Liver (tissue), 9 donors: Measurements from ENCODE around the gene ECE1. TPM values are rescaled to one million over a fixed set of nuclear protein-coding genes. Genes with fewer than 3 reads are reported as not detected.

Source experiments
- DNase-seq: peaks from one replicate; pipeline ENCODE4 v3.0.0-alpha.2; 2017; ENCODE audit warnings: low spot score
- H3K27ac ChIP-seq, 2 donors: one replicate each; pipeline ENCODE4 v1.7.0; 2013; ENCODE audit warnings: inconsistent platforms in 2 of 2, low read length in 2 of 2, control low read depth in 1 of 2, low read depth in 1 of 2, mild to moderate bottlenecking in 1 of 2
- H3K27me3 ChIP-seq, 4 donors: one replicate each; pipeline versions ENCODE4 v1.6.1 to v1.7.0; 2013; ENCODE audit warnings: low read length in 3 of 4, inconsistent platforms in 1 of 4, mild to moderate bottlenecking in 1 of 4, moderate library complexity in 1 of 4; ENCODE audit not compliant: control insufficient read depth in 4 of 4, insufficient read depth in 4 of 4
- H3K36me3 ChIP-seq, 4 donors: one replicate each; pipeline versions ENCODE4 v1.6.1 to v1.7.0; 2013; ENCODE audit warnings: low read length in 3 of 4, mild to moderate bottlenecking in 3 of 4, low read depth in 1 of 4, moderate library complexity in 1 of 4; ENCODE audit not compliant: control insufficient read depth in 4 of 4, insufficient read depth in 3 of 4
- H3K4me1 ChIP-seq, 4 donors: one replicate each; pipeline versions ENCODE4 v1.6.1 to v1.7.0; 2013; ENCODE audit warnings: low read length in 3 of 4, mild to moderate bottlenecking in 3 of 4, moderate library complexity in 1 of 4; ENCODE audit not compliant: control insufficient read depth in 4 of 4, insufficient read depth in 4 of 4
- H3K4me3 ChIP-seq, 3 donors: one replicate each; pipeline versions ENCODE4 v1.6.1 to v1.7.0; 2013; ENCODE audit warnings: low read length in 3 of 3, control low read depth in 1 of 3, low read depth in 1 of 3, mild to moderate bottlenecking in 1 of 3
- H3K9ac ChIP-seq, 2 donors: one replicate each; pipeline ENCODE4 v1.7.0; 2013; ENCODE audit warnings: low read length in 2 of 2, mild to moderate bottlenecking in 2 of 2, moderate library complexity in 2 of 2, control low read depth in 1 of 2, low read depth in 1 of 2
- H3K9me3 ChIP-seq, 4 donors: one replicate each; pipeline versions ENCODE4 v1.6.1 to v1.7.0; 2013; ENCODE audit warnings: low read length in 3 of 4; ENCODE audit not compliant: control insufficient read depth in 4 of 4
- ATF3 ChIP-seq: IDR thresholded peaks from 2 replicates; pipeline ENCODE4 v1.6.1; 2016; ENCODE audit warnings: antibody characterized with exemption
- EGR1 ChIP-seq, 2 donors: IDR thresholded peaks; 2 replicates each; pipeline ENCODE4 v1.6.1; 2016 to 2018; ENCODE audit warnings: antibody characterized with exemption in 2 of 2, low read depth in 2 of 2
- FOXA1 ChIP-seq: IDR thresholded peaks from 2 replicates; pipeline ENCODE4 v1.6.1; 2016; ENCODE audit warnings: antibody characterized with exemption
- FOXA2 ChIP-seq: IDR thresholded peaks from 2 replicates; pipeline ENCODE4 v1.6.1; 2016; ENCODE audit warnings: antibody characterized with exemption
- GABPA ChIP-seq, 2 donors: IDR thresholded peaks in 1 of 2; conservative IDR thresholded peaks in 1 of 2; 2 replicates each; pipeline ENCODE4 v1.6.1; 2016; ENCODE audit warnings: antibody characterized with exemption in 2 of 2, mild to moderate bottlenecking in 1 of 2, moderate library complexity in 1 of 2
- HNF4A ChIP-seq, 2 donors: conservative IDR thresholded peaks; 2 replicates each; pipeline ENCODE4 v1.6.1; 2016; ENCODE audit warnings: antibody characterized with exemption in 2 of 2, mild to moderate bottlenecking in 2 of 2
- HNF4G ChIP-seq: IDR thresholded peaks from 2 replicates; pipeline ENCODE4 v1.6.1; 2016; ENCODE audit warnings: antibody characterized with exemption
- NR2F2 ChIP-seq: IDR thresholded peaks from 2 replicates; pipeline ENCODE4 v1.6.1; 2016; ENCODE audit warnings: antibody characterized with exemption
- REST ChIP-seq: IDR thresholded peaks from 2 replicates; pipeline ENCODE4 v1.6.1; 2016; ENCODE audit warnings: antibody characterized with exemption, mild to moderate bottlenecking
- RXRA ChIP-seq, 2 donors: IDR thresholded peaks; 2 replicates each; pipeline ENCODE4 v1.6.1; 2017 to 2018; ENCODE audit warnings: antibody characterized with exemption in 2 of 2, mild to moderate bottlenecking in 1 of 2
- SP1 ChIP-seq: IDR thresholded peaks from 2 replicates; pipeline ENCODE4 v1.6.1; 2018; ENCODE audit warnings: antibody characterized with exemption, mild to moderate bottlenecking
- YY1 ChIP-seq: IDR thresholded peaks from 2 replicates; pipeline ENCODE4 v1.6.1; 2016; ENCODE audit warnings: antibody characterized with exemption, mild to moderate bottlenecking
- WGBS: extraction: QIAGEN DNeasy Blood & Tissue Kit; methylation state at CpG from one replicate; pipeline ENCODE4 v1.1.7; 2013; 5-methylcytosine and 5-hydroxymethylcytosine counted together
- polyA plus RNA-seq, 2 donors: library from polyadenylated mRNA; stranded (reverse) in 1 of 2; unstranded in 1 of 2; fragments of 200-250 nt in 1 of 2; fragments of >200 nt in 1 of 2; fragmentation: Nextera tagmentation in 1 of 2; extraction: Ambion mirVana in 1 of 2; gene quantifications; one replicate each; pipeline versions ENCODE4 v1.2.1 to v1.2.3, GENCODE V29; 2013 to 2015
- total RNA-seq, 2 donors: library from RNA; depleted of rRNA; stranded (reverse); fragments of >200 nt; gene quantifications; one replicate each; pipeline ENCODE4 v1.2.3, GENCODE V29; 2014
- TF ChIP-seq, protein P1 (sequence below): IDR thresholded peaks from 2 replicates; pipeline ENCODE4 v1.6.1; 2016; ENCODE audit warnings: antibody characterized with exemption
- TF ChIP-seq, protein P2 (sequence below): IDR thresholded peaks from 2 replicates; pipeline ENCODE4 v1.6.1; 2016; ENCODE audit warnings: antibody characterized with exemption
- donor health status: healthy.
- donor health status: healthy.
- donor health status: healthy.
- donor health status: healthy.
- donor health status: healthy.

Gene ECE1
- total and polyA plus RNA-seq, 4 donors, result 29.3 to 46.4 (median 39.6) TPM

GRCh38 chr1:21305155-21305899 lies 15.1 kb upstream of the ECE1 start:
- H3K4me1 ChIP-seq, result peaks cover 0 to 4% (median 1%) of the 10 kb centered on the region in 4 donors
- WGBS, result 87% methylated on average over 16 of the region's 16 CpGs
- TF ChIP-seq FOXA2 (no peak), RXRA (IDR thresholded peaks at IDR 0.05) (no peak), SP1 (no peak), GABPA (IDR thresholded peaks at IDR 0.05 in 1 of 2, conservative IDR thresholded peaks at IDR 0.05 in 1 of 2) (no peak), YY1 (no peak), ATF3 (no peak), NR2F2 (no peak), HNF4G (no peak), HNF4A (conservative IDR thresholded peaks at IDR 0.05) (no peak), REST (no peak), EGR1 (IDR thresholded peaks at IDR 0.05; ENCODE audit: low read depth in 2 of 2) (no peak)
- TF ChIP-seq, protein P1, sequence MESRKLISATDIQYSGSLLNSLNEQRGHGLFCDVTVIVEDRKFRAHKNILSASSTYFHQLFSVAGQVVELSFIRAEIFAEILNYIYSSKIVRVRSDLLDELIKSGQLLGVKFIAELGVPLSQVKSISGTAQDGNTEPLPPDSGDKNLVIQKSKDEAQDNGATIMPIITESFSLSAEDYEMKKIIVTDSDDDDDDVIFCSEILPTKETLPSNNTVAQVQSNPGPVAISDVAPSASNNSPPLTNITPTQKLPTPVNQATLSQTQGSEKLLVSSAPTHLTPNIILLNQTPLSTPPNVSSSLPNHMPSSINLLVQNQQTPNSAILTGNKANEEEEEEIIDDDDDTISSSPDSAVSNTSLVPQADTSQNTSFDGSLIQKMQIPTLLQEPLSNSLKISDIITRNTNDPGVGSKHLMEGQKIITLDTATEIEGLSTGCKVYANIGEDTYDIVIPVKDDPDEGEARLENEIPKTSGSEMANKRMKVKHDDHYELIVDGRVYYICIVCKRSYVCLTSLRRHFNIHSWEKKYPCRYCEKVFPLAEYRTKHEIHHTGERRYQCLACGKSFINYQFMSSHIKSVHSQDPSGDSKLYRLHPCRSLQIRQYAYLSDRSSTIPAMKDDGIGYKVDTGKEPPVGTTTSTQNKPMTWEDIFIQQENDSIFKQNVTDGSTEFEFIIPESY, result no peak
- TF ChIP-seq, protein P2, sequence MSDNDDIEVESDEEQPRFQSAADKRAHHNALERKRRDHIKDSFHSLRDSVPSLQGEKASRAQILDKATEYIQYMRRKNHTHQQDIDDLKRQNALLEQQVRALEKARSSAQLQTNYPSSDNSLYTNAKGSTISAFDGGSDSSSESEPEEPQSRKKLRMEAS, result no peak
- H3K9me3 ChIP-seq, result no peaks in the 10 kb centered on the region
- DNase-seq, result no peak
- H3K9ac ChIP-seq, result no peak overlapping the region
- no peak overlapping the region for H3K4me3 ChIP-seq
- no peak overlapping the region for H3K27ac ChIP-seq
- no peaks in the 10 kb centered on the region for H3K27me3 ChIP-seq
- no peaks in the 10 kb centered on the region for H3K36me3 ChIP-seq

- DNase-seq, result no peak
- 90% methylated on average over 2 of the region's 2 CpGs for WGBS
- no peak overlapping the region for H3K27ac ChIP-seq
- no peaks in the 10 kb centered on the region for H3K27me3 ChIP-seq
- no peak overlapping the region for H3K4me3 ChIP-seq
- no peak overlapping the region for H3K9ac ChIP-seq
- peaks cover 0 to 4% (median 1%) of the 10 kb centered on the region in 4 donors for H3K4me1 ChIP-seq
- no peaks in the 10 kb centered on the region for H3K9me3 ChIP-seq
- no peaks in the 10 kb centered on the region for H3K36me3 ChIP-seq
- TF ChIP-seq GABPA (IDR thresholded peaks at IDR 0.05 in 1 of 2, conservative IDR thresholded peaks at IDR 0.05 in 1 of 2), result no peak
- TF ChIP-seq RXRA (IDR thresholded peaks at IDR 0.05), result no peak
- TF ChIP-seq HNF4A (conservative IDR thresholded peaks at IDR 0.05), result no peak
- no peak for TF ChIP-seq ATF3
- TF ChIP-seq REST, result no peak
- no peak for TF ChIP-seq FOXA1
- no peak for TF ChIP-seq SP1
- no peak for TF ChIP-seq EGR1 (IDR thresholded peaks at IDR 0.05; ENCODE audit: low read depth in 2 of 2)
- TF ChIP-seq, protein P1, result no peak
- TF ChIP-seq, protein P2, result no peak
- no peak for TF ChIP-seq HNF4G
- no peak for TF ChIP-seq YY1
- TF ChIP-seq NR2F2, result no peak
Measured at GRCh38 chr1:21304488-21304887, 14.2 kb upstream of the ECE1 start.
